ENCODE data around the gene CMTM4.
A peak's percentile ranks its signal among the peaks of the same experiment; 100 is the strongest.

Gene CMTM4

GRCh38 chr16:66696669-66697630, at the start of gene CMTM4:
Gene CMTM4 (minus strand): TSS chr16:66696743. CDS start chr16:66696525, 218 bp downstream.
- DNase-seq (ENCODE audit: low spot score) = peak; percentile 79

GRCh38 chr16:66746048-66746447, 49.5 kb upstream of the CMTM4 start:
- DNase-seq (ENCODE audit: low spot score) = no peak

- DNase-seq (ENCODE audit: low spot score) = peak; percentile 9
These were observed 45.6 kb upstream of the CMTM4 start for GRCh38 chr16:66741950-66742808.

DNA sequence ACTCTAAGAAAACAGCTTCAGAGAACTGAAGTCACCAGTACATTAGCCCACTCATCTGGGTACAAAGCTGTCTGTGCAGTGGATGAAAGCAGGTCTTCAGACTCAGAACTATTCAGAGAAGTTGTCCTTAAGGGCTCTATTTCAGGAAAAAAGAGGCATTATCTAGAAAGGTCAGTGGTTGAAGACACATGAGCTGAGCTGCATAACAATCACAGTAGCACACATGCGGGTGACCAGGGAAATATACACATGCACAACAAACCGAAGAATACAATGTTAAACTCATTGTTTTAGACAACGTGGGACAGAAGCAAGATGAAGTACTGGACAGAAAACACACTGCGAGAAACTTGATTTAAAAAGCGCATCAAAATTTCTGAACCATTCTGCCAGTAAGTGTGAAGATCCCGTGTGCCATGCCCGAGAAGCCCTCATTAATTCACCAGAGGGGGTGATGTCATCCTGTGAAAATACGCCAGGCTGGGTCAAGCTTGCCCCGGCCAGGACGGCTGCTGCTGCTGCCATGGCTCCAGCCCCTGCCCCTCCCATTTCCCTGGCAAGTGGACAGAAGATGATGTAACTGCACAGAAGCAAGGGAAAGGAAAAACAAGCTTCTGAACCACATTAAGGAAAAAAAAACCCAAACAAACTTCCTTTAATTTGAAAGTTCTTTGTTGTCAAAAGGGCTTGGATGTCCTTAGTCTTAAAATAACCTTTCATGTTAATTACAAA, 44.8 kb upstream of the CMTM4 start:
- peak; percentile 71 for DNase-seq (ENCODE audit: low spot score)

DNA sequence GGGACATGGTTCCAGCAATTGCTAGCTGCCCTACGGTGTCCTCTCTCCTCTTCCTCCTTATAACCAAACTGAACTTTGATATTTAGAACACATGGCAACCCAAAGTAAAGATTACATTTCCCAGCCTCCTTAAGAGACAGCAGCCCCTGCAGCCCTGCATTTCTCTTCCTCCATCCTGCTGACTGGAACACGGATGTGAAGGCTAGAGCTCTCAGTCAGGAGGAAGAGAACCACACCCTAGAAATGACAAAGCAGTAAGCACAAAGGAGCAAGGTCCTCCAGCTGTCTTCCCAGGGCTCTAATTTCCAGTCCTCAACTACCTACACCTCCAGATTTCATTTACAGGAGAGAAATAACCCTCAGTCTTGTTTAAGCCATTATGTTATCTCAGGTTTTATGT, 44.0 kb upstream of the CMTM4 start:
- no peak for DNase-seq (ENCODE audit: low spot score)

GRCh38 chr16:66740010-66740409, 43.5 kb upstream of the CMTM4 start:
- peak; percentile 25 for DNase-seq (ENCODE audit: low spot score)

- no peak for DNase-seq (ENCODE audit: low spot score)
These were observed 39.3 kb upstream of the CMTM4 start for GRCh38 chr16:66735891-66736290.

DNA sequence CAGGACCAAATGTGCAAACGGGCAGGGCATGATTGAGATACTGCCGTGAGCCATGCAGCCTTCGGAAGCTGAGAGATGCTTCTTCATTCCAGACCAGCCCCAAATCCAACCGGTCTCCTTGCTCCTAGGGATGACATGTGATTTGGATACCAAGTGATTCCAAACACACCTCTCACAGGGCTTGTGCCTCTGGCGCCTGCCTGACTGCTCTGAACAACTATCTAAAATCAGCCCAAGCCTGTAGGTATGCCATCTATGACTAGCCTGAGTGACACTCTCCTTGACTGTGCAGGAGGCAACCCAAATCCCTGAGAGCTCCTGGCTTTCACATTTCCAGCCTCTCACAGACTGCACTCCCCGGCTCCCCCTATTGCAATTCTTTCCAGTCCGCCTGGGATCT, 34.6 kb upstream of the CMTM4 start:
- DNase-seq (ENCODE audit: low spot score) = no peak

DNA sequence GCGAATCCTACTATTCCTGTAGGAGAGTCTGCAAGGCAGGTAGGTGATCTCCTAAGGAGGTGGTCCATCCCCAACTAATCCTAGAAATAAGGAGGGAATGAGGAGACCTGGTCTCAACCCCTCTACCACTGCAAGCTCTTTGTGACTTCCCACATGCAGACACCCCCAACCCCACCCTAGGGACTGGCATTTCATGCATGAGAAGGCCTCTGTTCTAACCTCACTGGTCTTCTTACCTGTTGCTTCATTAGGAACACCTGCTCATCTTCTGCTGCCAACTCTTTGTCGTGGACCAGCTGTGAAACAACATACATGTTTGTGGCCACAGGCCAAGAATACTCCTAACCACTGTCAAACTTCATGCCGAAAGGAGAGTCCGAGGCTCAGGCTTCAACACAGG, 32.3 kb upstream of the CMTM4 start:
- no peak for DNase-seq (ENCODE audit: low spot score)

GRCh38 chr16:66728117-66728787, 31.7 kb upstream of the CMTM4 start:
- peak; percentile 72 for DNase-seq (ENCODE audit: low spot score)

- no peak for DNase-seq (ENCODE audit: low spot score)
These were observed 24.2 kb upstream of the CMTM4 start for GRCh38 chr16:66720766-66721165.

- DNase-seq (ENCODE audit: low spot score) = no peak
These were observed 22.7 kb upstream of the CMTM4 start for GRCh38 chr16:66719246-66719645.

DNA sequence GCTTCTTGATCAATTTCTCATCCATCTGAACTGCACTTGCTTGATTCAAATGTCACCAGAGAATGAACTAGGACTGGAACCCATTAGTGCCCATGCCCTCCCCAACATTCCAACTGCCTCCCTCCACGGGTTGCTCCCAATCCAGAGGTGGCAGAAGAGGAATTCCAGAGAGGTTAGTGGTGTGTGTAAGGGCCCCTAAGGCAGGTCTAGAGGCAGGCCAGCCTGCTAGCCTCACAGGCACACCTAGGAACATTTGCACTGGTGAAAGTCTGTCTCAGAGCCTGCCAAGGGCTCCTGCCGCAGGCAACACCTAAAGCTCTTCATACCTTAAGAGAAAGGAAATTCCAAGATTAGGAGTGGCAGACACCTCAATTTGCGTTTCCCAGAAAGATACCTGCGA, 21.2 kb upstream of the CMTM4 start:
- DNase-seq (ENCODE audit: low spot score) = no peak

GRCh38 chr16:66717112-66717675, 20.7 kb upstream of the CMTM4 start:
- DNase-seq (ENCODE audit: low spot score) = no peak

DNA sequence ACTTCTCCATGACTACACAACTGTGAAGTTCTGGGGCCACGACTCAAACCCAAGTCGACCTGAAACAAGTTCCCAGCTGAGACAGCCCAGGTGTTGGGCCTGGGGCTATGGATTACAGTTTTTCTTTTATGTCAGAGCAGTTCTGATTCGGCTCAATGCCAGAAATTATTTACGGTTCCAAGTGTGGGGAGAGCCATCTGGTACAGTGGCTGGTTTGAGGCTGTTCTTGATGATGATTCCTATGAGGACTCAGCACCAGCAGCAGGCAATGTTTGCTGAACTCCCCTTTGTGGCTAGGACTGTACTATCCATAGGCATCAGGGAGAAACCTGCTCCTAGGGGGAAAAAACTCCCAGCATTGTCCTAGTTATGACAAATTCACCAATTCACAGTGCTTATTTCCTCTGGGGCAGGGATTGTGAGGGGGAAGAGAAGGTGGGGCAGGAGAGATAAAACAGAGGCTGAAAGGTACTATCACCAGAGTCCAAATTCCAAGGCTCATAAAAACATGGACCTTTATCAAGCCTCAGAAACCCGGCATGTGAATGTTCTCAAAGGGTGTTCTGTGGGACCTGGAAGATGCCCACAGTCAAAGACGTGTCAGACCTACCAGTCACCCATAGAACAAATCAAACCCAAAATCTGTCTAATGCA, 18.2 kb upstream of the CMTM4 start:
- DNase-seq (ENCODE audit: low spot score) = no peak

- DNase-seq (ENCODE audit: low spot score) = no peak
These were observed 17.5 kb upstream of the CMTM4 start for GRCh38 chr16:66714062-66714461.

DNA sequence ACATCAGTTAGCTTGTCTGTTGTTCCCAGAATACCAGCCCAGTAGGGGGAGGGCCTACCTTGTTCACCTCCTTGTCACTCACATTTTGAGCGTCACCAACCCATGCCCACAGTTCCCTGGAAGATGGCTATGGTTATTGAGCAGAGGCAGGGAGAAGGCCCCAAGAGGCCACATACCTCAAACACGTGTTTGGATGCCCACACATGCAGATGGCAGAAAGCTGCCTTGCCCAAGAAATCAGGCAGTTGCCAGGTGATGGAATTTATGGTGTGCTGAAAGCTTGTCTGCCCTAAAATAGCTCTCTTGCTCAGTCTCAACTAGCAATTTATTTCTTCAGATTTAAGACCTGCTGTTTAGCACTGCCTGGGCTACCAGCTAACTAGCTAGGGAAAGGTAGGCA, 16.5 kb upstream of the CMTM4 start:
- no peak for DNase-seq (ENCODE audit: low spot score)

- no peak for DNase-seq (ENCODE audit: low spot score)
These were observed 16.0 kb upstream of the CMTM4 start for GRCh38 chr16:66712512-66712911.

GRCh38 chr16:66711581-66711980, 15.0 kb upstream of the CMTM4 start:
- DNase-seq (ENCODE audit: low spot score) = no peak

DNA sequence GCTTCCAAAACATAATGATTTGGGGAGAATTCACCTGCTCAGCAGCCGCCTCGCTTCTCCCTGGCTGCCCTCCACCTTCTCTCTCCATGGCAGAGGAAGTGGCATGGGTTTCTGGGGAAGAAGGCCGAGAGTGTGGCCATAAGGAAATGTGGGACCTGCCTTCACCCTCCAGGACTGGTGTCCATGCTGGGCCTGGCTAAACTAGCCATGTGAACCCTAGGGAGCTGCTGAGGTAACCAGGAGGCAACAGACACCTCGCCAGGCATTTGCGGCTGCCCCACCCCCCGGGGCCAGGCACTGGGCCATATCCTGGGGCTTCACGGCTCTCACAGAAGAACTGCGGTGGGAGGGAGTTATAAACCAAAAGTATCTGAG, 9.9 kb upstream of the CMTM4 start:
- no peak for DNase-seq (ENCODE audit: low spot score)
